Stimulated activated CD4-positive, alpha-beta T cell treated with anti-CD3 and anti-CD28 coated beads, Interleukin-1b, Interleukin-23, amount 100 ng/mL, for 48 hours (primary cell): ENCODE results near the gene SMC1B.
"Not testable (repeated sequence)": the region's sequence is repeated elsewhere in the genome, so short reads cannot be mapped to it uniquely, and the experiment has no call there.

Source experiments
- DNase-seq: peaks from one replicate; pipeline ENCODE4 v3.0.0-alpha.2; 2020

Gene SMC1B

DNA sequence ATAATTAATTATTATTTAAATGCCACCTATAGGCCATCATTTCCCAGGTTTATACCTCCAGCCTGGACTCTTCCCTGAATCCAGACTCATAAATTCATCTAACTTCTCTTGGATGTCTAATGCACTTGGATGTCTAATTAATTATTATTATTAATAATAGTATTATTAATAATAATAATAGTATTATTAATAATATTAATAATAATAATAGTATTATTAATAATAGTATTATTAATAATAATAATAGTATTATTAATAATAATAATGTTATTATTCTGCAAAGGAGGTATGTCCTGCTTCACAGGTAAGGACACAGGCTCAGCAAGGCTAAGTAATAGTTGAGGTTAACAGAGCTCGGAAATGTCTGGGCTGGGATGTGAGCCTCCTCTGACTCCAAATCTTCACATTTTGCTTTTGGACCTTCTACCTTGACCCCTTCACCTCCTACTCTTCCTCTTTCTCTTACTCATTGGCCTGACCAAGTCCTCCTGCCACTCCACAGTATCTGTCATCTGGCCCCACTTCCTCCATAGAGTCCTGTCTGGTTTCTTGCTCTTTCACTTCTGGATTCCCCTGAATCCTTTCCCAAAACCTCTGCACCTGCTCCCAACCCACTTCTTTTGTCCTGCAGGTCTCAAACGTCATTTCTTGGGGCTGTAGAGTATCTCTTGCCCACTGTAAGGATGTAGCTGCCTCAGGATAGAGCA lies 8.1 kb upstream of the SMC1B start:
- no peak for DNase-seq

DNA sequence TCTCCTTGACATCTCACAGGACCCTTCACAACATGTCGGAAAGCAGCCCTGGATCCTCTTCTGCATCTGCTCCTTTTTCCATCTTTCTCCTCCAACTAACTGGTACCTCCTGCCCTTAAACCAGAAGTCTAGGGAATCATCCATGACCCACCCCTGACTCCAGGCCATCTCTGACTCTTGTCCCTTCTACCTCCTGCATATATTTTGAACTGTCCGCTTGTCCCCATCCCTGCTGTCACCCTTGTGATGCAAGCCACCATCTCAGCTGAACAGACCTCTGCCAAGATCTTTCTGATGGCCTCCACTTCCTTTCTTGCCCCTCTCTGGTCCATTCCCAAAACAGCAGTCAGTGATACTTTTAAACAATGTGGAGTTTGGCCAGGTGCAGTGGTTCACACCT lies 7.1 kb upstream of the SMC1B start:
- DNase-seq: no peak

- DNase-seq: no peak
Measured at GRCh38 chr22:45420011-45420410, 6.6 kb upstream of the SMC1B start.

DNA sequence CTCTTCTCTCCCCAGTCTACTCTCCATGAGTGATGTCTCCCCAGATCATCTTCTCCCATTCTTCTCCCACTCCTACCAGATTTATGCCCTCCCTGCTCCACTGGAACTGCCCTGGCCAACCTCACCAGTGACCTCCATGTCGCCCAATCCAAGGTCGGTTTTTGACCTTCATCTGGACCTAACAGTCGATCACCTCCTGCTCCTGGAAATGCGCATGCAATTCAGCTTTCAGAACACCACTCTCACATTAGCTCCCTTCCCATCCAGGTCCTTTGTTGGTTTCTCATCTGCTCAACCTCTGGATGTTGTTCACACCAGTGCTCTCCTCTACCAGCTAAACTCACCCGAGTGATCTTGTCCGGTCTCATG lies 5.4 kb upstream of the SMC1B start:
- DNase-seq: no peak

DNA sequence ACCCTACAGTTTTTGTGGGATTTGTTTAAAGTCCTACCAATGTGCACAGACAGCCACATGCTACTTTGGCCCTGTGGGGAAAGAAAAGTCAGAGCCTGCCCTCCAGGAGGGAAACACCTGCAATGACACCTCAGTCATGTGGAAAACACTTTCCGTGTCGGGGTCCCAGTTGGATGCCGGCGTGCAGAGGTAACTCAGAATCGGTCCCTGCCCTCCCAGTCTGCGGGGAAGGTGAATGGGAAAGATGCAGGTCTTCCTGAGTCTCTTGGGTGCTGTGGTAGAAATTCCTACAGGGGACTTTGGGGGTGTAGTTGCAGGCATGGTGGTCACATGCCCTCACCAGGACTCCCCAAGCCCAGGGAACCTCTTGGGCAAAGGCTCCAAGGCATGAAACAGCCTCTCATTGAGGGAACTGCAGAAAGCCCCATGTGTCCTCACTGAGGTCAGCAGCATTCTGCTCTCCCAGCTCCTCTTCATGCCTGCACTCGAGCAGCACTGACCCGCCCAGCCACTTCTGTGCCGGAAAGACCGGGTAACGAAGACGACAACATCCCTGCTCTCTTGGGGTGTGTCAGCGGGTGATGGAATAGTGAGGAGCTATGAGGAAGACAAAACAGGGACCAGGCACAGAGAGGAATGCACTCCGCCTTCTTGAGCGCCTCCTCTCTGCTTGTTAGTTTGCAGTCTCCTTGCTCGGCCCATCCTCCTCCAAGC lies 4.8 kb upstream of the SMC1B start:
- DNase-seq: no peak

- no peak for DNase-seq
Measured at GRCh38 chr22:45413013-45413367, 409 bp downstream of the SMC1B start.

DNA sequence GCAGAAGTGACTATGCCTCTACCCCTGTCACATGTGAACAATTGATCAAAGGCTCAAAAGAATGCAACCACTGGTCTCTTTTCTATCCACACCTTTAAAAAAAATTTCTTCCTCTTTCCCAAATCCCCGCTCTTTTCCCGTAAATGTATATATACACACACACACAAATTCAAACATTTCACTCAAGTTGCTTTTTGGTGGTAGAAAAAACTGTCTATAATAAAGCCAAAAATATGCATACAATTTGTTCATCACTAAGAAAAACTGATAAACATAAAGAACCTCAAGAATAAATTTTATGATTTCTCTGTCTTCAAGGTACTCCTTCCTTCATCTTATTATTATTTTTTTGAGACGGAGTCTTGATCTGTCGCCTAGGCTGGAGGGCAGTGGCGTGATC lies 5.6 kb downstream of the SMC1B start:
- DNase-seq: no peak

GRCh38 chr22:45402466-45402985 lies 10.9 kb downstream of the SMC1B start:
- DNase-seq: no peak

DNA sequence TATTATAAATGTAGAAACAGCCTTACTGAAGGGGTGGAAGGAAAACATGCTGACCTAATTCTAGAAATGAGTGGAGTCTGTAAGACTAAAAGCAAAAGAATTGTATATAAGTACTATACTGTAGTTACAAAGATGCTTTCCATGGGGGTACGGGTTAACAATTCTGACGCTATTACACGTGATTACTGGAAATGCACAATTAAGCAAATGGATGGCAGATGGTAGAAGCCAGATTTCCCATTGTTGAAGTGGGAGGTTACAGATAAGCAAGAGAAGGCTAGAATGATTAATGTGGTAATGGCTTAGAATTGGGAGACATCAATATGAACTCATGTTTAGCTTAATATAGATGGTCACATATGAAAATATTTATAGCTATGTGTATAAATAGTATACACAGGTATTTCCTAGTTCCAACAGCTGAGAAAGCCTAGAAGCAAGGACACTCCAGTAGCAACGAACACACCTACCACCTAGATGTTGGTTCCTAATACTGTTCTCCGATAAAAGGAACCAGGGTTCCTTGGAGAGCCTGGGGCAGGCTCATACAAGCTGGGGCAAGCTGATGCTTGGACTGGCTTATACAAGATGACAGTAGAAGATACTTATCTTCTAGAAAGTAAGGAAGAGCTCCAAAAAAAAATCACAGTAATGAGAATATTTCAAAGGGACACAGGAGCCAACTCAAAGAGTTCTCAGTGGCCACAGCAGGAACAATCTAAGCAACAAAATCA lies 13.5 kb downstream of the SMC1B start:
- DNase-seq: no peak

DNA sequence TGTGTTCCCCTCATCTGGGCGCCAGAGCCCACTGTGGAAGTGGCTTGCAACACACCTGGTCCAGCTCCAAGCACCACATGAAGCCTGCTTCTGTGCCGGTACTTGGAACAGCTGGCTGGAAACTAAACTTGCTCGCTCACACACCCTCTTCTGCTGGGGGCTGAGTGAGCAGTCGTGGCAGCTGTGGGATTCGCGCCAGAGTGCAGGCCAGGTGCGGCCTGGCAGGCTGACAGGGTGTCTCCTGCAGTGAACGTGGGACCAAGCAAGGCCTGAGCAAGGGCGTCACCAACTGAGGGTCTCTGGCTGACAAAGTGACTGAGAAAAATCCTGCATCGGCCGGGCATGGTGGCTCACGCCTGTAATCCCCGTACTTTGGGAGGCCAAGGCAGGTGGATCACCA lies 15.2 kb downstream of the SMC1B start:
- DNase-seq: no peak

GRCh38 chr22:45397806-45398205 lies 15.6 kb downstream of the SMC1B start:
- no peak for DNase-seq

DNA sequence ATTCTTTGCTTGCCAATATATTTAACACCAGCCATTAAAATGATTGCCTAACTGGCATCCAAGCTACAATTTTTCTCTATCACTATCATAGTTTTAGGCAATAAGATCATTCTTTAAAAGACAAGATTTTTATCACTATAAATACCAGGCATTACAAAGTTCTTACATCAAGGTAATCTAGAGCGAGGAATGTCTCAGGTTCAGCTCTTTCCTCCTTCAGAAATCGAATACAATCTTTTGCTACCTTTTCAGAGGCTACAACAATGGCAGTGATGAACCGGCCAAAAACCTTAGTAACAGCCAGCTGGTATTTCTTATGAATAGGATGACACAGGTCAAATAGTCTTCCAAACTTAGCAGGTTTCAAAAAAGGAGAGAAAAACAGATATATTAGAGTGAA lies 23.9 kb downstream of the SMC1B start:
- no peak for DNase-seq

DNA sequence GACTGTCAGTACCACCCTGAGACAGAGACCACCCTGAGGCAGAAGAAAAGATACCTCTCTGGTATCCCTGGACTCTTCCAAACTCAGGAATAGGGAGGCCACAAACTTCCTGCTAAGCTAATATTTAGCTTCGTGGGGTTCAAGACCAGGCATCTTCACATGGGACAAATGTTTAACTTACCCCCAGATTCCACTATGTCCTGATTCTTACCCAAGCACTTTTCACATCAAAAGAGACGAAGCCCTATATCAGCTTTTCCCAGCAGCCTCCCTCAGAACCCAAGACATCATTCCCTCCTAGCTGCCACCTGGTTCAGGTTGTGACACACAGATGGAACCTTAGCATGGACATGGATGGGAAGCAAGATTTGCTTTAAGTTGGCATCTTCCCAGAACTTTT lies 32.1 kb downstream of the SMC1B start:
- DNase-seq: no peak

DNA sequence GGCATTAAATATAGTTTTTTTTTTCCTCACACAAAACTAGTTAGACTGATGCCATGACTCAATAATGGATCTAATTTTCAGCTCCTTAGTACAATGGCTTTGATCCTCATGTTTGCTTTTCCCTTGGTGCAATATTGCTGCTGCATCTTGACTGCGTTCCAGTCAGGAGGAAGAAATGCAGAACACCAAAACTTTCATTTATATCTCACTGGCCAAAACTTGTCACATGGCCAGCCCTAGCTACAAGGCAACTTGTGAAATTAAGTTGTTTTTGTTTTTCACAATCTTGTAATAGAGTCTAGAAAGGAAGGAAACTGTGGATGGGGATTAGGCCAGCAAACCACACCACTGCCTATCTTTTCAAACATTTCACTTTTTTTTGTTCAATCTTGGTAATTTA lies 36.7 kb downstream of the SMC1B start:
- DNase-seq: no peak

- DNase-seq: no peak
Measured at GRCh38 chr22:45376009-45376408, 37.4 kb downstream of the SMC1B start.

- not testable (repeated sequence) for DNase-seq
Measured at GRCh38 chr22:45373592-45373991, 39.8 kb downstream of the SMC1B start.

DNA sequence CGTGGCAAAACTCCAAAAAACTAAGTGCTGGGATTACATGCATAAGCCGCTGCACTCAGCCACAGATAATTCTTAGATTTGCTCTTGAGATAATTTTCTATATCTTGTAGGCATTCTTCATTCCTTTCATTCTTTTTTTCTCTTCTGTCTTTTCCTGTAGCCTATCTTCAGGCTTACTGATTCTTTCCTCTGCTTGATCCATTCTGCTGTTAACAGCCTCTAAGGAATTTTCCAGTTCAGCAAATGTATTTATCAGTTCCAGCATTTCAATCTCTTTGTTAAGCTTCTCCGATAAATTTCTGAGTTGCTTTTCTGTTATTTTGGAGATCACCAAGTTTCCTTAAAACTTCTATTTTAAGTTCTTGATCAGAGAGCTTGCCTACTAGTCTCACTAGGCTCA lies 46.7 kb downstream of the SMC1B start:
- no peak for DNase-seq

- DNase-seq: no peak
Measured at GRCh38 chr22:45359627-45360026, 53.8 kb downstream of the SMC1B start.

DNA sequence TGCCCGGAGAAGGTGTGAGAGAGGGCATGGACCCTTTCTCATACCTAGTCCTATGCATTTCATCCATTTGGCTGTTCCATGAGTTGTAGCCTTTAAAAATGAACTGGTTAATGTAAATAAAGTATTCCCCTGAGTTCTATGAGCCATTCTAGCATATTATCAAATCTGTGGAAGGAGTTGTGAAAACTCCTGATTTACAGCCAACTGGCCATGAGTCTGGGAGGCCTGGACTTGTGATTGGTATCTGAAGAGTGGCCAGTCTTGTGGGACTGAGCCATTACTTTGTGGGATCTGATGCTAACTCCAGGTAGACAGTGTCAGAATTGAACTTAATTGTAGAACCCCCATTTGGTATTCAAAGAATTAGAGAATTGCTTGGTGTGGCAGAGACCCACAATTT lies 55.3 kb downstream of the SMC1B start:
- DNase-seq: no peak

GRCh38 chr22:45357490-45357889 lies 55.9 kb downstream of the SMC1B start:
- DNase-seq: no peak

DNA sequence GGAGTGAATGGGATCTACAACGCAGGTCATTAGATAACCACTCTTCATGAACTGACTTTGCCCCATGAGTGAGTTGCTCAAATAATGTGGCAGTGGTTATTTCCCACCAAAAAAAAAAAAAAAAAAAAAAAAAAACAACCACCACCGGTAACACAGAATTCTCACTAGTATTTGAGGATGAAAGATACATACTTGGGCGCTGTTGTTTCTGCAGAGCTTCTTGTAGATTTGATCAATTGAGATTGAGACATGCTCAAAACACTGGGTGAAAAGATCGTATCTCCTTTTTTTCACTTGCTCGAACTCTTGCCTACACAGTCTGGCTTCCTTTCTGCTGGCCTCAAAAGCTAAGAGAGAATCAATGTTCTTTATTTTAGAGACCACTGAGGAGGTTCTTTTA lies 59.6 kb downstream of the SMC1B start:
- DNase-seq: no peak

DNA sequence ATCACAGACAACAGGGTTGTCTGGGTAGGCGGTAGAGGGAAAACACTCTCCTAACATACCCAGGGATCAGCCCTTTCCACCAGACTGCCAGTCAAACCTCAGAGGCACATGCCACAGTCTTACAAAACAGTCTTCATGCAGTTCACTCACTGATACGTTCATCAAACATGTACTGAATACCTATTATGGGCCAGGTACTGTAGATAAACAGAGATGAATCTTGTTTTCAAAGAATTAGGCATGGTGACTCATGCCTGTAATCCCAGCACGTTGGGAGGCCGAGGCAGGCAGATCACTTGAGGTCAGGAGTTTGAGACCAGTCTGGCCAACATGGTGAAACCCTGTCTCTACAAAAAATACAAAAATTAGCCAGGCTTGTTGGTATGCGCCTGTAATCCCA lies 60.6 kb downstream of the SMC1B start:
- not testable (repeated sequence) for DNase-seq

DNA sequence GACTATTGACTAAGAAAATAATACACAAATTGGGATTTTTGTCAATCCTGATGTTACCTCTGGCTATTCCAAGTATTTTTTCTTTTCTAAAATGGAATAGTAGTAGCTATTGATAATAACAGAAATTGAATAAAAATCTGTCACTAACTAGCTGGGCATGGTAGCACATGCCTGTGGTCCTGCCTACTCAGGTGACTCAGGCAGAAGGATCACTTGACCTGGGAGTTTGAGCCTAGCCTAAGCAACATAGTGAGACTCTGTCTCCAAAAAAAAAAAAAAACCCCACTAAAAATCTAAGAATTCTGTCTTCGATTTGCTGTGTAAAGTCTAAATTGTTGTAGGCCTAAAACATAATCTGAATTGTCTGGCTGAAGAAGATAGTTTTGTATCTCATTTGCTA lies 61.4 kb downstream of the SMC1B start:
- no peak for DNase-seq

DNA sequence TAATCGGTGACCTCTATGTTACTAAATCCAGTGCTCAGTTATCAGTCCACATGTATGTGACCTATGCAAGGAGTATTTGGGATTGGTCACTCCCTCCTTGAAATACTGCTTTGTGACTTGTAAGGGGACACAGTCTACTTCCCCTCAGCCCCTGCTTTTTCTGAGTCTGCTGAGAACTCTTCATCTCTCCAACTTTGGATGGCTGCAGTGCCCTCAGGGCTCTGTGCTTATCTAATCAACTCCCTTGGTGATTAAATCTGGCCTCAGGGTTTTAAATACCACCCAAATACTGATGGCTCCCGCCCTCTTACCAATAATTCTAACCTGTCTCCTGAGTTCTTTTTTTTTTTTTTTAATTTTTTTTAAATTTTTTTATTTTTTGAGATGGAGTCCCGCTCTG lies 63.5 kb downstream of the SMC1B start:
- no peak for DNase-seq
